K562 (cell line): ENCODE measurements around the gene IRF6. TPM values are rescaled to one million over a fixed set of nuclear protein-coding genes. Genes with fewer than 3 reads are reported as not detected.

Source experiments
- ATAC-seq: fragments of 200-7000 bp; cut with Tn5 transposase; 3 replicates; pipeline ENCODE4 v1.9.1; 2020; ENCODE audit warnings: moderate library complexity
- BruUV-seq: library from RNA; stranded (reverse); fragments of 400-500 nt; replicated peaks from 2 replicates; lab custom pipeline; 2021; lab: Mats Ljungman, UMichigan
- CTCF ChIA-PET: fragments of 300-600 bp; formaldehyde crosslinking; extraction: SDS; loops from one replicate; lab custom pipeline; 2021; ENCODE audit warnings: low intra/inter-chr PET ratio; lab: Yijun Ruan, JAX
- POLR2A ChIA-PET: fragments of 300-600, 350-650 bp; sonication (Branson Sonifier 250); formaldehyde crosslinking; extraction: SDS; loops from one replicate; lab custom pipeline; 2021; ENCODE audit warnings: antibody characterized with exemption, inconsistent platforms; lab: Yijun Ruan, JAX
- DNase-seq, 4 experiments: peaks; one replicate each; pipeline versions ENCODE4 v3.0.0 to v3.0.0-alpha.2; 2011 to 2018; ENCODE audit warnings: low spot score in 3 of 4, mixed read lengths in 3 of 4; ENCODE audit errors: extremely low read depth in 1 of 4
- FAIRE-seq: peaks from 2 replicates; lab custom pipeline; 2011; peaks lifted over from hg19 to GRCh38; lab: Jason Lieb, UNC
- H2AFZ ChIP-seq: 2 replicates; pipeline ENCODE4 v1.6.0; 2011; ENCODE audit warnings: low read depth, low read length, control low read depth, inconsistent platforms
- H3K27ac ChIP-seq: fragments of 200-600 bp; 3 replicates; pipeline ENCODE4 v1.8.0; 2011; ENCODE audit warnings: low read depth, mild to moderate bottlenecking, control low read depth, inconsistent platforms, low read length, moderate library complexity, mixed read lengths; ENCODE audit errors: extremely low read depth
- H3K27me3 ChIP-seq, 2 experiments: fragments of 300-600 bp in 1 of 2; 2 replicates in 1 of 2; 3 replicates in 1 of 2; pipeline versions ENCODE4 v1.6.0 to v1.8.0; 2011; ENCODE audit warnings: inconsistent platforms in 2 of 2, low read length in 2 of 2, mild to moderate bottlenecking in 1 of 2, mixed read lengths in 1 of 2, moderate library complexity in 1 of 2; ENCODE audit not compliant: control insufficient read depth in 2 of 2, insufficient read depth in 2 of 2
- H3K36me3 ChIP-seq: fragments of 300-600 bp; 3 replicates; pipeline ENCODE4 v1.8.0; 2011; ENCODE audit warnings: mild to moderate bottlenecking, low read length, inconsistent platforms; ENCODE audit not compliant: control insufficient read depth, insufficient read depth
- H3K4me1 ChIP-seq, 2 experiments: fragments of 200-600 bp in 1 of 2; replicated peaks in 1 of 2; 2 replicates in 1 of 2; 3 replicates in 1 of 2; pipeline versions ENCODE4 v1.5.1 to v1.8.0; 2011; ENCODE audit warnings: inconsistent platforms in 2 of 2, low read length in 2 of 2, mild to moderate bottlenecking in 1 of 2, mixed read lengths in 1 of 2, moderate library complexity in 1 of 2; ENCODE audit not compliant: control insufficient read depth in 2 of 2, insufficient read depth in 2 of 2
- H3K4me2 ChIP-seq: 2 replicates; pipeline ENCODE4 v1.6.1; 2011; ENCODE audit warnings: low read length, control low read depth, inconsistent platforms, mixed read lengths; ENCODE audit not compliant: insufficient read depth
- H3K4me3 ChIP-seq: fragments of 200-600 bp; sonication (generic), shearing (Covaris generic); 2 replicates; pipeline ENCODE4 v1.5.1; 2016; ENCODE audit warnings: control low read depth, inconsistent platforms
- H3K79me2 ChIP-seq: fragments of 200-600 bp; 3 replicates; pipeline ENCODE4 v1.8.0; 2011; ENCODE audit warnings: low read length, inconsistent platforms; ENCODE audit not compliant: control insufficient read depth, insufficient read depth
- H3K9ac ChIP-seq, 2 experiments: 2 replicates each; pipeline versions ENCODE4 v1.6.0 to v1.6.1; 2011; ENCODE audit warnings: low read depth in 2 of 2, low read length in 2 of 2, control low read depth in 1 of 2, inconsistent platforms in 1 of 2, mild to moderate bottlenecking in 1 of 2, mixed read lengths in 1 of 2; ENCODE audit not compliant: insufficient read depth in 1 of 2
- H3K9me1 ChIP-seq: one replicate; pipeline ENCODE4 v1.6.0; 2011; ENCODE audit warnings: inconsistent platforms, mild to moderate bottlenecking, low read length, moderate library complexity; ENCODE audit not compliant: control insufficient read depth, insufficient read depth
- H3K9me3 ChIP-seq: replicated peaks from 2 replicates; pipeline ENCODE4 v1.5.1; 2011; ENCODE audit warnings: low read depth, low read length, inconsistent platforms; ENCODE audit not compliant: control insufficient read depth, insufficient read depth
- H4K20me1 ChIP-seq: replicated peaks from 2 replicates; pipeline ENCODE4 v1.6.1; 2011; ENCODE audit warnings: low read length, inconsistent platforms, mixed read lengths; ENCODE audit not compliant: control insufficient read depth, insufficient read depth
- HDAC8 ChIP-seq: fragments of 450-650 bp; IDR thresholded peaks from 2 replicates; pipeline ENCODE4 v1.6.1; 2016; ENCODE audit warnings: mild to moderate bottlenecking, missing genetic modification characterization, moderate library complexity, missing compliant biosample characterization
- NEUROD1 ChIP-seq: fragments of 150-350 bp; IDR thresholded peaks from 2 replicates; pipeline ENCODE4 v1.6.1; 2014; ENCODE audit warnings: borderline replicate concordance, low read length, low read depth; ENCODE audit not compliant: partially characterized antibody
- NR2C2 ChIP-seq, 2 experiments: fragments of 200-800 bp in 1 of 2; sonication (Bioruptor generic) in 1 of 2; sonication (generic) in 1 of 2; formaldehyde crosslinking in 1 of 2; IDR thresholded peaks; 2 replicates each; pipeline versions ENCODE4 v1.6.1 to v1.8.0; 2016 to 2022; ENCODE audit warnings: mild to moderate bottlenecking in 1 of 2, missing compliant biosample characterization in 1 of 2, missing genetic modification characterization in 1 of 2, missing genetic modification reagents in 1 of 2
- POLR2H ChIP-seq: IDR thresholded peaks from 2 replicates; pipeline ENCODE4 v1.6.1; 2016; ENCODE audit warnings: missing genetic modification characterization, low read depth, mild to moderate bottlenecking, control low read depth, missing compliant biosample characterization, moderate library complexity
- SMARCA4 ChIP-seq: fragments of 450-650 bp; IDR thresholded peaks from 2 replicates; pipeline ENCODE4 v1.6.1; 2016
- ZNF717 ChIP-seq: fragments of 250-450 bp; sonication (Bioruptor Pico); IDR thresholded peaks from 2 replicates; pipeline ENCODE4 v1.5.0; 2021
- WGBS: fragments of 100-300 bp; shearing (Covaris generic); methylation state at CpG from one replicate; pipeline ENCODE4 v1.1.6; 2016; ENCODE audit warnings: low coverage, mixed read lengths; ENCODE audit not compliant: insufficient coverage; ENCODE audit errors: missing lambda C conversion rate; 5-methylcytosine and 5-hydroxymethylcytosine counted together
- in situ Hi-C: fragments of 300-500 bp; cut with MboI; formaldehyde crosslinking; loops from 4 replicates; pipeline ENCODE4 v1.15.0; 2018; ENCODE audit warnings: inconsistent platforms, mixed read lengths
- intact Hi-C: fragments of 100-400 bp; cut with micrococcal nuclease; formaldehyde crosslinking; loops from 2 replicates; pipeline ENCODE4 v1.14.2; 2022
- polyA plus RNA-seq, 8 experiments: library from polyadenylated mRNA; depleted of rRNA in 4 of 8; stranded (reverse) in 5 of 8; unstranded in 3 of 8; fragments of >200 nt; fragmentation: Nextera tagmentation in 2 of 8; fragmentation: Illumina TruSeq in 1 of 8; extraction: Ambion mirVana in 2 of 8; extraction: Trizol in 1 of 8; gene quantifications; 2 replicates each; pipeline versions ENCODE4 v1.2.1 to v1.2.3, GENCODE V29; 2011 to 2014; ENCODE audit warnings: inconsistent platforms in 1 of 8, missing spikeins in 1 of 8
- total RNA-seq, 7 experiments: library from RNA; depleted of rRNA in 6 of 7; stranded (reverse); fragments of >200 nt in 6 of 7; fragmentation: Illumina TruSeq in 2 of 7; extraction: Trizol in 2 of 7; gene quantifications; 2 replicates each; pipeline versions ENCODE4 v1.2.1 to v1.2.3, GENCODE V29; 2011 to 2021; ENCODE audit warnings: low replicate concordance in 1 of 7
- TF ChIP-seq, protein P1 (sequence below): fragments of 450-650 bp; IDR thresholded peaks from 2 replicates; pipeline ENCODE4 v1.6.1; 2017; ENCODE audit warnings: antibody characterized with exemption

The IRF6 gene
- total and polyA plus RNA-seq, 9 of the 15 experiments (the other 6 are each of a cell fraction or from before 2014, with no cell fraction given), result 0.03 to 0.65 (median 0.17) TPM

DNA sequence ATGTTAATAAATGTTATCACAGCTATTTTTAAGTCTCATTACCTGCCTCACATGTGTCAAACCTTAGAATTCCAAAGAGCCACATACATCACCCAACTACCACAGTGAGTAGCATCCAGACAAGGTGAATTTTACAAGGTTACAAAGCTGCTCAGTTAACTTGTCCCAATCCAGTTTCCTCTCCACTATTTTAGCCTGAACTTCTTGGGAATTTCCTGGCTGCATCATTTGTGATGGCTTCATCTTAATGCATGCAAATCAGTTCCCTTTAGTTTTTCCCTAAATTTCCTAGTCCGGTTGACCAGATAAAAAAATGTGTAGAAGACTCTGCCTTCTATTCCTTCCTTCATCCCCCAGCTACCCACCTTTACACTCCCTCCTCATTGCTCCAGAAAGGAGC lies 50.7 kb downstream of the IRF6 start:
- FAIRE-seq, result no peak
- H3K36me3 ChIP-seq, result no peaks in the 10 kb centered on the region
- 0% methylated on average over 1 of the region's 1 CpG for WGBS
- no peak overlapping the region for H3K4me2 ChIP-seq
- H3K4me1 ChIP-seq, result no peaks in the 10 kb centered on the region; a peak in 1 of 5 replicates
- CTCF ChIA-PET, result no interaction called here
- in situ Hi-C loops, result no loop called here
- H3K9me1 ChIP-seq, result no peaks in the 10 kb centered on the region
- POLR2A ChIA-PET, result interaction anchor here (0.6 to 1.3 kb wide), 2 partner anchors 14 to 216 kb away, joined by 3 to 5 read pairs; no protein-coding TSS in a partner anchor
- no TSS peak for BruUV-seq
- TF ChIP-seq NR2C2 (CRISPR knock-in tag; IDR thresholded peaks at IDR 0.05) (no peak), NR2C2 (tag; IDR thresholded peaks at IDR 0.05) (no peak), POLR2H (tag) (no peak), HDAC8 (tag) (no peak), SMARCA4 (no peak), NEUROD1 (no peak), ZNF717 (CRISPR knock-in tag) (no peak)
- TF ChIP-seq, protein P1, sequence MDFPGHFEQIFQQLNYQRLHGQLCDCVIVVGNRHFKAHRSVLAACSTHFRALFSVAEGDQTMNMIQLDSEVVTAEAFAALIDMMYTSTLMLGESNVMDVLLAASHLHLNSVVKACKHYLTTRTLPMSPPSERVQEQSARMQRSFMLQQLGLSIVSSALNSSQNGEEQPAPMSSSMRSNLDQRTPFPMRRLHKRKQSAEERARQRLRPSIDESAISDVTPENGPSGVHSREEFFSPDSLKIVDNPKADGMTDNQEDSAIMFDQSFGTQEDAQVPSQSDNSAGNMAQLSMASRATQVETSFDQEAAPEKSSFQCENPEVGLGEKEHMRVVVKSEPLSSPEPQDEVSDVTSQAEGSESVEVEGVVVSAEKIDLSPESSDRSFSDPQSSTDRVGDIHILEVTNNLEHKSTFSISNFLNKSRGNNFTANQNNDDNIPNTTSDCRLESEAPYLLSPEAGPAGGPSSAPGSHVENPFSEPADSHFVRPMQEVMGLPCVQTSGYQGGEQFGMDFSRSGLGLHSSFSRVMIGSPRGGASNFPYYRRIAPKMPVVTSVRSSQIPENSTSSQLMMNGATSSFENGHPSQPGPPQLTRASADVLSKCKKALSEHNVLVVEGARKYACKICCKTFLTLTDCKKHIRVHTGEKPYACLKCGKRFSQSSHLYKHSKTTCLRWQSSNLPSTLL, result no peak
- H3K4me3 ChIP-seq, result no peak overlapping the region
- H4K20me1 ChIP-seq, result 0 out of 2 replicates have a peak, but pooled peaks cover 8% of the 10 kb centered on the region
- peaks cover 25 to 51% of the 10 kb centered on the region in 2 experiments for H3K27me3 ChIP-seq
- ATAC-seq, result no peak
- H3K9me3 ChIP-seq, result no peaks in the 10 kb centered on the region
- H3K9ac ChIP-seq, result no peak overlapping the region
- no peak for DNase-seq
- H3K79me2 ChIP-seq, result no peaks in the 10 kb centered on the region
- no peak overlapping the region for H2AFZ ChIP-seq
- intact Hi-C loops, result no loop called here
- no peak overlapping the region for H3K27ac ChIP-seq
